Prostate gland (tissue), 2 donors: Measurements from ENCODE around the gene RAB1B. TPM values are rescaled to one million over a fixed set of nuclear protein-coding genes. Genes with fewer than 3 reads are reported as not detected.

Experiments used
- DNase-seq: peaks from one replicate; pipeline ENCODE4 v3.0.0-alpha.2; 2019; ENCODE audit warnings: low spot score
- H3K27ac ChIP-seq, 2 donors: fragments of 200-600 bp; sonication (generic); 2 replicates each; pipeline ENCODE4 v1.5.1; 2017 to 2019
- H3K27me3 ChIP-seq: fragments of 200-600 bp; sonication (generic); replicated peaks from 2 replicates; pipeline ENCODE4 v1.5.1; 2019; ENCODE audit not compliant: insufficient read depth
- H3K36me3 ChIP-seq, 2 donors: fragments of 200-600 bp; sonication (generic); 1 replicate in 1 of 2; 2 replicates in 1 of 2; pipeline versions ENCODE4 v1.5.1 to v1.8.1; 2017 to 2019
- H3K4me1 ChIP-seq: fragments of 200-600 bp; sonication (generic); replicated peaks from 2 replicates; pipeline ENCODE4 v1.5.1; 2019
- H3K4me3 ChIP-seq, 2 donors: fragments of 200-600 bp; sonication (generic); 2 replicates each; pipeline ENCODE4 v1.5.1; 2017 to 2019
- H3K9me3 ChIP-seq: fragments of 200-600 bp; sonication (generic); 2 replicates; pipeline ENCODE4 v1.5.1; 2017
- POLR2A ChIP-seq: fragments of 450-650 bp; IDR thresholded peaks from one replicate; pipeline ENCODE4 v1.6.1; 2016; ENCODE audit warnings: antibody characterized with exemption, mild to moderate bottlenecking
- POLR2AphosphoS5 ChIP-seq: sonication (generic); formaldehyde crosslinking; IDR thresholded peaks from one replicate; pipeline ENCODE4 v1.6.1; 2017; ENCODE audit warnings: antibody characterized with exemption
- whole genome bisulfite sequencing: methylation state at CpG from one replicate; pipeline ENCODE4 v1.1.5; 2018; 5-methylcytosine and 5-hydroxymethylcytosine counted together
- intact Hi-C: fragments of 100-400 bp; cut with DNase I; formaldehyde crosslinking; loops from one replicate; pipeline ENCODE4 v1.14.2; 2022
- total RNA-seq, 2 donors: library from RNA; depleted of rRNA; stranded (reverse); fragments of >200 nt; gene quantifications; one replicate each; pipeline ENCODE4 v1.1.0, GENCODE V29; 2016
- TF ChIP-seq, protein P1 (sequence below), 4 experiments: fragments of 200-600 bp in 2 of 4; fragments of 450-650 bp in 2 of 4; sonication (generic) in 2 of 4; IDR thresholded peaks; 1 replicate in 3 of 4; 2 replicates in 1 of 4; pipeline ENCODE4 v1.5.1; 2016 to 2019; ENCODE audit warnings: antibody characterized with exemption in 4 of 4, mild to moderate bottlenecking in 2 of 4, moderate library complexity in 2 of 4

The RAB1B gene
- total RNA-seq, 2 donors from 2014 or later: 140 to 166 TPM

DNA sequence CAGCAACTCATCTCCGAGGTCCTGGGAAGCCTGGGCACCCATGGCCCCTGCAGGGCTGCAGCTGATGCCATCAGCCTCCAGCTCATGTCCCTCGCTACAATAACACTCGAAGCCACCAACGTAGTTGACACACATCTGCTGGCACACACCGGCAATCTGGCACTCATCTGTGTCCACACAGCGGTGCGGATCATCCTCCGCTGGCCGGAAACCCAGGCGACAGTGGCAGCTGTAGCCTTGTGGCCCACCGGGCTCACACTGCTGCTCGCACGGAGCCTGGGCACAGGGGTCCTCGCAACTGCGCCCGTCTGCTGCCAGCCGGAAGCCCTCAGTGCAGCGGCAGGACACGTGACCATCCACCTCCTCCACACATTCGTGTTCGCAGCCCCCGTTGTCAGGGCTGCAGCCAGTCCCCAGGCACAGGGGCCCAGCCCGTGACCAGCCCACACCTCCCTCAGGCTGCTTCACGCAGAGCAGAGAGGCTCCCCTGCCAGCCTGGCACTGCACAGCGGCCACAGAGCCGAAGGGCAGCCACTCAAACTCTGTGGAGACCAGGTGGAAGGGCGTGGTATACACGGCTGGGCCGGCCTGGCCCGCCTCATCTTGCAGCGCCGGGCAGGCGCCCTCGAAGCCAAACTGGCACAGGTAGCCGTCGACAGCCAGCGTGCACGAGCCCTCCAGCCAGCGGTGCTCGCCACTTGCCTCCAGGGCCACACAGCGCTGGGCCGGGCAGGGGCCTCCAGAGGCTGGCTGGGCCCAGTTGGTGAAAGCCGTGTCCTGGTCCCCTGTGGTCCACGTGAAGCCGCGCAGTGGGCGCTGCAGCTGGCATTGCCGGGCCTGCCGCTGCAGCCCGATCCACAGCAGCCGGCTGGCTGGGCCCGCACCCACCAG, 47.7 kb downstream of the RAB1B start:
- Histone ChIP-seq H3K9me3 (no peaks in the 10 kb centered on the region), H3K27me3 (no peaks in the 10 kb centered on the region), H3K4me3 (peak overlapping the region; percentile 32 to 33), H3K36me3 (no peaks in the 10 kb centered on the region), H3K27ac (peak overlapping the region; percentile 77 to 78), H3K4me1 (no peaks in the 10 kb centered on the region)
- DNase-seq: no peak
- TF ChIP-seq POLR2AphosphoS5 (no peak), POLR2A (no peak)
- TF ChIP-seq, protein P1, sequence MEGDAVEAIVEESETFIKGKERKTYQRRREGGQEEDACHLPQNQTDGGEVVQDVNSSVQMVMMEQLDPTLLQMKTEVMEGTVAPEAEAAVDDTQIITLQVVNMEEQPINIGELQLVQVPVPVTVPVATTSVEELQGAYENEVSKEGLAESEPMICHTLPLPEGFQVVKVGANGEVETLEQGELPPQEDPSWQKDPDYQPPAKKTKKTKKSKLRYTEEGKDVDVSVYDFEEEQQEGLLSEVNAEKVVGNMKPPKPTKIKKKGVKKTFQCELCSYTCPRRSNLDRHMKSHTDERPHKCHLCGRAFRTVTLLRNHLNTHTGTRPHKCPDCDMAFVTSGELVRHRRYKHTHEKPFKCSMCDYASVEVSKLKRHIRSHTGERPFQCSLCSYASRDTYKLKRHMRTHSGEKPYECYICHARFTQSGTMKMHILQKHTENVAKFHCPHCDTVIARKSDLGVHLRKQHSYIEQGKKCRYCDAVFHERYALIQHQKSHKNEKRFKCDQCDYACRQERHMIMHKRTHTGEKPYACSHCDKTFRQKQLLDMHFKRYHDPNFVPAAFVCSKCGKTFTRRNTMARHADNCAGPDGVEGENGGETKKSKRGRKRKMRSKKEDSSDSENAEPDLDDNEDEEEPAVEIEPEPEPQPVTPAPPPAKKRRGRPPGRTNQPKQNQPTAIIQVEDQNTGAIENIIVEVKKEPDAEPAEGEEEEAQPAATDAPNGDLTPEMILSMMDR (IDR thresholded peaks at IDR 0.05): no peak
- intact Hi-C loops: no loop called here
- WGBS: 51% methylated on average over 43 of the region's 52 CpGs

DNA sequence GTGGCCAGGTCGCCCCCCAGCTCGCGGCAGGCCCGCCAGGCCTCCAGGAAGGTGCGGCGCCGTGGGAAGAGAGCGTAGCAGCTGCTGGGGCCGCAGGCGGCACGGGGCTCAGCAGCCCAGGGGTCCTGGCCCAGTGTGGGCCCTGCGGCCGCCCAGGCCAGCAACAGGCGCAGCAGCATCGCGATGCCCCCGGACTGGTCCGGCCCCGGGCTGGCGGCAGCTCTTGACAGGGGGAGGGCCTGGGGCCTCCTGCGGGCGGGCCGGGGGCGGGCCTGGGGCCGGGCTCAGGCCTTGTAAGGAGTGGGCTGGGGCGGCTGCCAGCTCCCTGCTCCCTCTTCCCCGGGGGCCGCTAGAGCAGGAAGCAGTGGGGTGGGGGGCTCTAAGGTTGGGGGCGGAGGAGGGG, 48.4 kb downstream of the RAB1B start, which contains the start of gene CD248:
CD248 (minus strand) TSS at position 196 of the 403 bp plus-strand sequence; CDS start at position 179, 17 bp downstream.
- no peak for DNase-seq
- Histone ChIP-seq H3K4me3 (peak within 1 kb of the TSS; percentile 32 to 33), H3K4me1 (no peaks in the 10 kb centered on the region), H3K27ac (peak within 1 kb of the TSS; percentile 77 to 78), H3K9me3 (no peaks in the 10 kb centered on the region), H3K27me3 (no peaks in the 10 kb centered on the region), H3K36me3 (no peaks in the 10 kb centered on the region)
- TF ChIP-seq POLR2AphosphoS5 (no peak), POLR2A (no peak)
- TF ChIP-seq, protein P1 (IDR thresholded peaks at IDR 0.05): no peak
- intact Hi-C loops: no loop called here
- WGBS: 6% methylated on average over 3 of the region's 29 CpGs

DNA sequence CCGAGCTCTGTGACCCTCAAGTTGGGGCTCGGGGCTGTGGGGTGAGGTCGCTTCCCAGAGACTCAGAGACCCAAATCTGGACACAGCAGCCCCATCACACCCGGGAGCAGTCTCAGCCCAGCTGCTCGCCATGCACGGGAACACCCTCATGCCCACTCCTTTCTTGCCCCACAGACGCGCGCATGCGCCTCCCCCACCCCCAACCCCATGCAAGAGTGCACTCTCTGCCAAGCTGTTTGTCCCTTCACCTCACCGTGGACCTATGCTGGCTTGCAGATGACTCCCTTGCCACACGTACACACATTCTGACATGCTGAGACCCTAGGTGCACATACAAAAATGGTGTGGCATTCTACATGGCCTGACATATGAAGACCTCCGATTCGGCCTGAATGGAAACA, 48.9 kb downstream of the RAB1B start:
- intact Hi-C loops: no loop called here
- H3K27ac ChIP-seq: peak overlapping the region; percentile 77 to 78
- peak overlapping the region; percentile 32 to 33 for H3K4me3 ChIP-seq
- DNase-seq: no peak
- WGBS: 20% methylated on average over 14 of the region's 14 CpGs
- no peaks in the 10 kb centered on the region for H3K36me3 ChIP-seq
- H3K4me1 ChIP-seq: no peaks in the 10 kb centered on the region
- no peaks in the 10 kb centered on the region for H3K9me3 ChIP-seq
- TF ChIP-seq POLR2A: no peak
- TF ChIP-seq, protein P1 (IDR thresholded peaks at IDR 0.05): no peak
- TF ChIP-seq POLR2AphosphoS5: no peak
- H3K27me3 ChIP-seq: no peaks in the 10 kb centered on the region

DNA sequence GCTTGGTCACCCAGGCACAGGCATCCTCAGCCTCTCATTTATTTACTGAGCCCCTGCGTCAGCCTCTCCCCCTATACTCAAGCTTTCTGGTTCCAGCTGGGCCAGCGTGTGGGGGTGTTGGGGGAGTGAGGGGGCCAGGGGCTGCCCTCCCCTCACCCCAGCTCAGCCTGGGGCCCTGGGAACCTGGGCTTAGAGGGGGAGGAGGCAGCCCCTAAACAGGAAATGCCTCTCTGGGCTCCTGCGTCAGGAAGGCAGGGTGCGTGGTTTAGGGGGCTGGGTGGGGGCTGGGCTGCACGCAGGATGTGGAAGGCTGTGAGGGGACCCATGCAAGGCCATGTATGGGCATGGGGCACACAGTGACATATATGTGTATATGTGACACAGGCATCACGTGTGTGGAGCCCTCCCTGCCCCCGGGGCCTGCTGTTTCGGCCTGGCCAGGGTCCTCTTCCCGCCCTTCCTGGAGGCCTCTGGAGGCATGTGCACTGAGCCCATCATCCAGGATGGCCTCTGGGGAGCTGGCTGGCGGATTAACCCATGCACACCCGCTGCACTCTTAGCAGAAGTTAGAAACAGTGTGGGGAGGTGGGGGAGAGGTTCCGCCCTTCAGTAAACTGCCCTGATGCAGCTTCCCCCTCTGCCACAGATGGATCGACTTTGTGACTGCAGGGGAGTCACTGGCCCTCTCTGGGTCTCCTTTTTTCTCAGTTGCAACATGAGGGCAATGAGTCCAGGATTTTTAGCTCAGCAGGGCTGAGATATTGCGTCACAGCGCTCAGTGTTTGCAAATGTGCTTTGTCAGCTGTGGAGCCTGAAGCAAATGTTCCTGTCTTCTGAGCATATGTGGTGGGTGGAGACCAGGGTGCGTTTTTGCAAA, 49.5 kb downstream of the RAB1B start:
- H3K27me3 ChIP-seq: no peaks in the 10 kb centered on the region
- H3K9me3 ChIP-seq: no peaks in the 10 kb centered on the region
- no peak overlapping the region for H3K4me3 ChIP-seq
- no peak for DNase-seq
- peak overlapping the region; percentile 77 to 78 for H3K27ac ChIP-seq
- 46% methylated on average over 16 of the region's 16 CpGs for WGBS
- H3K4me1 ChIP-seq: no peaks in the 10 kb centered on the region
- H3K36me3 ChIP-seq: no peaks in the 10 kb centered on the region
- intact Hi-C loops: no loop called here
- TF ChIP-seq, protein P1 (IDR thresholded peaks at IDR 0.05): no peak
- no peak for TF ChIP-seq POLR2A
- no peak for TF ChIP-seq POLR2AphosphoS5
